ENCODE measurements around the gene TMEM219. TPM values are rescaled to one million over a fixed set of nuclear protein-coding genes. Genes with fewer than 3 reads are reported as not detected.

The TMEM219 gene
- polyA plus RNA-seq, 1 of the 3 experiments (the other 2 are of a cell fraction): 101 TPM

DNA sequence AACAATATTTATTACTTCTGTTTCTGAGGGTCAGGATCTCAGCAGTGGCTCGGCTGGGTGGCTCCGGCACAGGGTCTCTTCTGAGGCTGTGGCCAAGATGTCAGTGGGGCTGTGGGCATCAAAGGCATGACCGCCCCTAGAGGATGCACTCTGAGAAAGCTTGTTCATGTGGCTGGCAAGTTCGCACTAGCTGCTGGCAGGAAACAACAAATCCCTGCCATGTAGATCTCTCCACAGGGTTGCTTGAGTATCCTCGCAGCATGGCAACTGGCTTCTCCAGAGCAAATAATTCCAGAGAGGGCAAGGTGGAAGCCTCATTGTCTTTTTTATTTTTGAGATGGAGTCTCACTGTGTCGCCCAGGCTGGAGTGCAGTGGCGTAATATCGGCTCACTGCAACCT is 48.4 kb upstream of the TMEM219 start:
- WGBS (ENCODE audit: low lambda C conversion rate): 100% methylated on average over 8 of the region's 8 CpGs
- no peak overlapping the region for H3K4me3 ChIP-seq (ENCODE audit: low read depth in 2 of 2, low read length in 1 of 2)
- H3K79me2 ChIP-seq (ENCODE audit: insufficient read depth): peaks cover 16% of the 10 kb centered on the region
- no peaks in the 10 kb centered on the region for H3K9me3 ChIP-seq
- H3F3A ChIP-seq (replicated peaks; ENCODE audit: insufficient read depth): peaks cover 11% of the 10 kb centered on the region
- ChIA-PET CTCF (interaction anchor here (0.9 to 1.1 kb wide), 3 partner anchors 9 to 13 kb away, joined by 3 to 4 read pairs (median 3); partner anchors contain the start of gene ASPHD1), POLR2A (interaction anchor here (1.4 to 1.8 kb wide), 2 partner anchors 12 kb away, joined by 3 read pairs; partner anchors contain the start of gene KCTD13)
- no peaks in the 10 kb centered on the region for H3K9me2 ChIP-seq
- H3K27ac ChIP-seq (ENCODE audit: low read depth in 2 of 2, low read length in 1 of 2): no peak overlapping the region
- no peak for DNase-seq
- TF ChIP-seq RCOR1 (IDR thresholded peaks at IDR 0.05; ENCODE audit: low read length) (no peak), USF2 (IDR thresholded peaks at IDR 0.05; ENCODE audit: borderline replicate concordance, low read depth, low read length) (no peak)
- H3K9ac ChIP-seq: no peak overlapping the region
- H3K4me2 ChIP-seq: no peak overlapping the region
- H4K20me1 ChIP-seq (ENCODE audit: insufficient read depth): no peaks in the 10 kb centered on the region
- no peaks in the 10 kb centered on the region for H3K27me3 ChIP-seq (ENCODE audit: insufficient read depth)
- no peaks in the 10 kb centered on the region for H3K4me1 ChIP-seq (ENCODE audit: control insufficient read depth in 1 of 2, insufficient read depth in 2 of 2, low read depth in 1 of 2, low read length in 1 of 2)
- H3K36me3 ChIP-seq (replicated peaks in 1 of 2; ENCODE audit: control insufficient read depth in 1 of 2, insufficient read depth in 2 of 2, low read length in 1 of 2): peaks cover 6 to 21% of the 10 kb centered on the region in 2 experiments
- no peak overlapping the region for H2AFZ ChIP-seq (ENCODE audit: low read depth)

- POLR2A ChIA-PET: no interaction called here
- CTCF ChIA-PET: interaction anchor here (0.7 to 2.7 kb wide), 5 partner anchors 8 to 117 kb away, joined by 3 to 6 read pairs (median 3); partner anchors contain the start of genes KCTD13 and PAGR1
Measured at GRCh38 chr16:29915590-29916247, 46.2 kb upstream of the TMEM219 start.

More at GRCh38 chr16:29915590-29916247, 46.2 kb upstream of the TMEM219 start:
- TF ChIP-seq EP300 (IDR thresholded peaks at IDR 0.05; ENCODE audit: borderline replicate concordance in 1 of 2, low read depth in 1 of 2, low read length in 1 of 2) (no peak), POLR2AphosphoS5 (IDR thresholded peaks at IDR 0.05; ENCODE audit: low read depth, low read length) (no peak), GATA2 (CRISPR knock-in tag; IDR thresholded peaks at IDR 0.05) (no peak), GABPA (IDR thresholded peaks at IDR 0.05; ENCODE audit: low read depth) (no peak), ELF1 (IDR thresholded peaks at IDR 0.05) (no peak), SMC3 (IDR thresholded peaks at IDR 0.05; ENCODE audit: low read depth, low read length) (no peak), YY1 (IDR thresholded peaks at IDR 0.05; ENCODE audit: low read depth) (no peak), RAD21 (IDR thresholded peaks at IDR 0.05; ENCODE audit: low read length) (no peak), SIN3A (IDR thresholded peaks at IDR 0.05; ENCODE audit: borderline replicate concordance, low read depth, low read length) (no peak), MXI1 (IDR thresholded peaks at IDR 0.05; ENCODE audit: low read depth, low read length) (no peak), EZH2phosphoT487 (IDR thresholded peaks at IDR 0.05; ENCODE audit: borderline replicate concordance, low read depth) (no peak), NRF1 (IDR thresholded peaks at IDR 0.05; ENCODE audit: low read depth, low read length) (no peak), ZBTB33 (IDR thresholded peaks at IDR 0.05; ENCODE audit: borderline replicate concordance, low read depth) (no peak)
- TF ChIP-seq, protein P1, sequence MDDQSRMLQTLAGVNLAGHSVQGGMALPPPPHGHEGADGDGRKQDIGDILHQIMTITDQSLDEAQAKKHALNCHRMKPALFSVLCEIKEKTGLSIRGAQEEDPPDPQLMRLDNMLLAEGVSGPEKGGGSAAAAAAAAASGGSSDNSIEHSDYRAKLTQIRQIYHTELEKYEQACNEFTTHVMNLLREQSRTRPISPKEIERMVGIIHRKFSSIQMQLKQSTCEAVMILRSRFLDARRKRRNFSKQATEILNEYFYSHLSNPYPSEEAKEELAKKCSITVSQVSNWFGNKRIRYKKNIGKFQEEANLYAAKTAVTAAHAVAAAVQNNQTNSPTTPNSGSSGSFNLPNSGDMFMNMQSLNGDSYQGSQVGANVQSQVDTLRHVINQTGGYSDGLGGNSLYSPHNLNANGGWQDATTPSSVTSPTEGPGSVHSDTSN (IDR thresholded peaks at IDR 0.05): no peak
- TF ChIP-seq, protein P2, sequence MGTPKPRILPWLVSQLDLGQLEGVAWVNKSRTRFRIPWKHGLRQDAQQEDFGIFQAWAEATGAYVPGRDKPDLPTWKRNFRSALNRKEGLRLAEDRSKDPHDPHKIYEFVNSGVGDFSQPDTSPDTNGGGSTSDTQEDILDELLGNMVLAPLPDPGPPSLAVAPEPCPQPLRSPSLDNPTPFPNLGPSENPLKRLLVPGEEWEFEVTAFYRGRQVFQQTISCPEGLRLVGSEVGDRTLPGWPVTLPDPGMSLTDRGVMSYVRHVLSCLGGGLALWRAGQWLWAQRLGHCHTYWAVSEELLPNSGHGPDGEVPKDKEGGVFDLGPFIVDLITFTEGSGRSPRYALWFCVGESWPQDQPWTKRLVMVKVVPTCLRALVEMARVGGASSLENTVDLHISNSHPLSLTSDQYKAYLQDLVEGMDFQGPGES (IDR thresholded peaks at IDR 0.05; ENCODE audit: low read depth, low read length): no peak
- TF ChIP-seq, protein P3, sequence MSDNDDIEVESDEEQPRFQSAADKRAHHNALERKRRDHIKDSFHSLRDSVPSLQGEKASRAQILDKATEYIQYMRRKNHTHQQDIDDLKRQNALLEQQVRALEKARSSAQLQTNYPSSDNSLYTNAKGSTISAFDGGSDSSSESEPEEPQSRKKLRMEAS (IDR thresholded peaks at IDR 0.05; ENCODE audit: low read depth): no peak
- Histone ChIP-seq H3K4me1 (ENCODE audit: control insufficient read depth in 1 of 2, insufficient read depth in 2 of 2, low read depth in 1 of 2, low read length in 1 of 2) (no peaks in the 10 kb centered on the region), H3K9ac (no peak overlapping the region), H3K27ac (ENCODE audit: low read depth in 2 of 2, low read length in 1 of 2) (no peak overlapping the region), H3K79me2 (ENCODE audit: insufficient read depth) (peaks cover 27% of the 10 kb centered on the region), H3K4me3 (ENCODE audit: low read depth in 2 of 2, low read length in 1 of 2) (no peak overlapping the region), H2AFZ (ENCODE audit: low read depth) (no peak overlapping the region), H3K4me2 (no peak overlapping the region), H3K9me3 (no peaks in the 10 kb centered on the region), H4K20me1 (ENCODE audit: insufficient read depth) (no peaks in the 10 kb centered on the region), H3F3A (replicated peaks; ENCODE audit: insufficient read depth) (peaks cover 3% of the 10 kb centered on the region), H3K9me2 (no peaks in the 10 kb centered on the region), H3K36me3 (replicated peaks in 1 of 2; ENCODE audit: control insufficient read depth in 1 of 2, insufficient read depth in 2 of 2, low read length in 1 of 2) (peaks cover 16 to 30% of the 10 kb centered on the region in 2 experiments), H3K27me3 (ENCODE audit: insufficient read depth) (no peaks in the 10 kb centered on the region)
- 82% methylated on average over 6 of the region's 6 CpGs for WGBS (ENCODE audit: low lambda C conversion rate)
- no peak for DNase-seq

Data from SK-N-SH (cell line).